Spleen (tissue), 7 donors: Measurements from ENCODE around the gene ADAMTS17.

Source experiments
- POLR2A ChIP-seq, 3 donors: fragments of 450-650 bp; IDR thresholded peaks; one replicate each; pipeline ENCODE4 v1.5.1; 2017; ENCODE audit warnings: antibody characterized with exemption in 3 of 3, mild to moderate bottlenecking in 1 of 3
- POLR2AphosphoS5 ChIP-seq, 3 donors: sonication (generic); formaldehyde crosslinking; IDR thresholded peaks; one replicate each; pipeline ENCODE4 v1.5.1; 2017; ENCODE audit warnings: antibody characterized with exemption in 3 of 3
- TF ChIP-seq, protein P1 (sequence below), 11 experiments: fragments of 200-600 bp in 7 of 11; fragments of 450-650 bp in 4 of 11; sonication (generic) in 4 of 11; IDR thresholded peaks in 8 of 11; conservative IDR thresholded peaks in 3 of 11; 1 replicate in 7 of 11; 2 replicates in 4 of 11; pipeline versions ENCODE4 v1.4.0 to v1.8.0; 2016 to 2021; ENCODE audit warnings: antibody characterized with exemption in 11 of 11, inconsistent platforms in 4 of 11, mild to moderate bottlenecking in 1 of 11
- donor health status: DM: no; HTN: no; CAD: no; lungs with moderate emphysema.
- donor health status: DM: no; HTN: no; CAD: no.
- donor health status: DM: no; HTN: no; CAD: no.

DNA sequence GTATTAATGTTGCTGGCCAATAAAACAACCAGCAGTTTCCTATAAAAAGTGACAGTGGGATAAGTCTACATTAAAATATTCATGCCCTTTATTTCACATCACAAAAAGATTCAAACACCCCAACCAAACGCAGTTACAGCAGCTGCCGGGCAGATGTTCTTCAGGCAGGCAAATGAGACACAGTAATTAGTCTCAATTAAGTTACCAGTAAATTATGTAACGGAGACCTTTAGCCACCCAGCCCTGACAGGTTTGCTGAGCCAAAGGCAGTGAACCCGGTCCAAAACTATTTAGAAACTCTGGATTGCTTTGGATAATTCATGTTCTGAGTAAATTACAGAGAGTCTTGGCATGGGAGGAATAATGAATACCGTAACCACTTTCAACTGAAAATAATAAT, 319.4 kb downstream of the ADAMTS17 start:
- TF ChIP-seq, protein P1, sequence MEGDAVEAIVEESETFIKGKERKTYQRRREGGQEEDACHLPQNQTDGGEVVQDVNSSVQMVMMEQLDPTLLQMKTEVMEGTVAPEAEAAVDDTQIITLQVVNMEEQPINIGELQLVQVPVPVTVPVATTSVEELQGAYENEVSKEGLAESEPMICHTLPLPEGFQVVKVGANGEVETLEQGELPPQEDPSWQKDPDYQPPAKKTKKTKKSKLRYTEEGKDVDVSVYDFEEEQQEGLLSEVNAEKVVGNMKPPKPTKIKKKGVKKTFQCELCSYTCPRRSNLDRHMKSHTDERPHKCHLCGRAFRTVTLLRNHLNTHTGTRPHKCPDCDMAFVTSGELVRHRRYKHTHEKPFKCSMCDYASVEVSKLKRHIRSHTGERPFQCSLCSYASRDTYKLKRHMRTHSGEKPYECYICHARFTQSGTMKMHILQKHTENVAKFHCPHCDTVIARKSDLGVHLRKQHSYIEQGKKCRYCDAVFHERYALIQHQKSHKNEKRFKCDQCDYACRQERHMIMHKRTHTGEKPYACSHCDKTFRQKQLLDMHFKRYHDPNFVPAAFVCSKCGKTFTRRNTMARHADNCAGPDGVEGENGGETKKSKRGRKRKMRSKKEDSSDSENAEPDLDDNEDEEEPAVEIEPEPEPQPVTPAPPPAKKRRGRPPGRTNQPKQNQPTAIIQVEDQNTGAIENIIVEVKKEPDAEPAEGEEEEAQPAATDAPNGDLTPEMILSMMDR (IDR thresholded peaks at IDR 0.05 in 8 of 11, conservative IDR thresholded peaks at IDR 0.05 in 3 of 11): no peak
- TF ChIP-seq POLR2A (IDR thresholded peaks at IDR 0.05) (no peak), POLR2AphosphoS5 (IDR thresholded peaks at IDR 0.05) (no peak)
